Neural cell (in vitro differentiated cells): ENCODE data around the gene ZNF837.

Experiments
- EP300 ChIP-seq: fragments of 450-650 bp; conservative IDR thresholded peaks from 2 replicates; pipeline ENCODE4 v1.6.1; 2014; ENCODE audit warnings: antibody characterized with exemption, mild to moderate bottlenecking, moderate library complexity; ENCODE audit not compliant: poor library complexity, severe bottlenecking
- POLR2AphosphoS5 ChIP-seq: IDR thresholded peaks from 2 replicates; pipeline ENCODE4 v1.6.1; 2012
- RAD21 ChIP-seq: fragments of 450-650 bp; conservative IDR thresholded peaks from 2 replicates; pipeline ENCODE4 v1.6.1; 2014; ENCODE audit warnings: antibody characterized with exemption, mild to moderate bottlenecking, moderate library complexity
- SMC3 ChIP-seq: fragments of 450-650 bp; conservative IDR thresholded peaks from 2 replicates; pipeline ENCODE4 v1.6.1; 2014; ENCODE audit warnings: antibody characterized with exemption, mild to moderate bottlenecking, moderate library complexity; ENCODE audit not compliant: poor library complexity
- TF ChIP-seq, protein P1 (sequence below): fragments of 450-650 bp; IDR thresholded peaks from 2 replicates; pipeline ENCODE4 v1.5.1; 2014; ENCODE audit warnings: antibody characterized with exemption, mild to moderate bottlenecking, moderate library complexity; ENCODE audit not compliant: poor library complexity, severe bottlenecking

DNA sequence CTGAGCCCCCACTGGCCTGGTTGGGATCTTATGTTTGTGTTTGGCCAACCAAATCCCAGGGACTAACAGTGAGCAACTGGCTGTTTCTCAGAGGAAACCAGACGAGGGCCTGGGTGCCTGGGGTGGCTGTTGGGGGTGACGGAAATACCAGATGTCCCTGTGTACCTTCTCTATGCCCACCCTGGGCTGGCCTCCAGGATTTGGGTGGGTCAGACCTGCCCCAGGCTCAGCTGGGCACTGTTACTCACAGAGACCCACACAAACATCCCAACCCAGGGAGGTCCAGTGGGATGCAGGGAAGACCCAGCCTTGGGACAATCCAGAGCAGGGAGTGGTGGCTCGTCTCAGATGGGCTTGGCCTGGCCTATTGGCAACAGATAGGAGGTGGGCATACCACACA is 45.2 kb downstream of the ZNF837 start:
- TF ChIP-seq POLR2AphosphoS5 (no peak), SMC3 (no peak), RAD21 (no peak), EP300 (no peak)
- TF ChIP-seq, protein P1, sequence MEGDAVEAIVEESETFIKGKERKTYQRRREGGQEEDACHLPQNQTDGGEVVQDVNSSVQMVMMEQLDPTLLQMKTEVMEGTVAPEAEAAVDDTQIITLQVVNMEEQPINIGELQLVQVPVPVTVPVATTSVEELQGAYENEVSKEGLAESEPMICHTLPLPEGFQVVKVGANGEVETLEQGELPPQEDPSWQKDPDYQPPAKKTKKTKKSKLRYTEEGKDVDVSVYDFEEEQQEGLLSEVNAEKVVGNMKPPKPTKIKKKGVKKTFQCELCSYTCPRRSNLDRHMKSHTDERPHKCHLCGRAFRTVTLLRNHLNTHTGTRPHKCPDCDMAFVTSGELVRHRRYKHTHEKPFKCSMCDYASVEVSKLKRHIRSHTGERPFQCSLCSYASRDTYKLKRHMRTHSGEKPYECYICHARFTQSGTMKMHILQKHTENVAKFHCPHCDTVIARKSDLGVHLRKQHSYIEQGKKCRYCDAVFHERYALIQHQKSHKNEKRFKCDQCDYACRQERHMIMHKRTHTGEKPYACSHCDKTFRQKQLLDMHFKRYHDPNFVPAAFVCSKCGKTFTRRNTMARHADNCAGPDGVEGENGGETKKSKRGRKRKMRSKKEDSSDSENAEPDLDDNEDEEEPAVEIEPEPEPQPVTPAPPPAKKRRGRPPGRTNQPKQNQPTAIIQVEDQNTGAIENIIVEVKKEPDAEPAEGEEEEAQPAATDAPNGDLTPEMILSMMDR = no peak
